HepG2 (cell line): Measurements from ENCODE around the gene SF3B2. TPM values are rescaled to one million over a fixed set of nuclear protein-coding genes. Genes with fewer than 3 reads are reported as not detected.

ENCODE experiments used
- ATAC-seq: fragments of 200-7000 bp; cut with Tn5 transposase; 3 replicates; pipeline ENCODE4 v1.9.1; 2020; ENCODE audit warnings: mild to moderate bottlenecking, moderate library complexity
- BruUV-seq: library from RNA; stranded (reverse); fragments of 400-500 nt; replicated peaks from 2 replicates; lab custom pipeline; 2021; lab: Mats Ljungman, UMichigan
- CTCF ChIA-PET: fragments of 300-600 bp; formaldehyde crosslinking; extraction: SDS; loops from one replicate; lab custom pipeline; 2021; ENCODE audit warnings: low total read pairs, inconsistent platforms, low intra/inter-chr PET ratio; lab: Yijun Ruan, JAX
- POLR2A ChIA-PET: fragments of 350-600 bp; sonication (Branson Sonifier 250); formaldehyde crosslinking; loops from one replicate; lab custom pipeline; 2020; ENCODE audit warnings: antibody characterized with exemption, inconsistent platforms; lab: Yijun Ruan, JAX
- DNase-seq: peaks from one replicate; pipeline ENCODE4 v3.0.0-alpha.2; 2015; ENCODE audit warnings: low spot score
- FAIRE-seq: peaks from 3 replicates; lab custom pipeline; 2011; peaks lifted over from hg19 to GRCh38; lab: Jason Lieb, UNC
- H2AFZ ChIP-seq: one replicate; pipeline ENCODE4 v1.6.1; 2011; ENCODE audit warnings: low read length, inconsistent platforms
- H3K27ac ChIP-seq: fragments of 300-600 bp; 3 replicates; pipeline ENCODE4 v1.8.0; 2011; ENCODE audit warnings: mixed run types, mild to moderate bottlenecking, mixed read lengths, low read length, inconsistent platforms; ENCODE audit not compliant: insufficient read depth; ENCODE audit errors: extremely low read length
- H3K27me3 ChIP-seq, 2 experiments: fragments of 200-600 bp in 1 of 2; 2 replicates in 1 of 2; 3 replicates in 1 of 2; pipeline versions ENCODE4 v1.6.0 to v1.8.0; 2011; ENCODE audit warnings: low read length in 2 of 2, mild to moderate bottlenecking in 2 of 2, moderate library complexity in 2 of 2, inconsistent platforms in 1 of 2; ENCODE audit not compliant: insufficient read depth in 2 of 2, control insufficient read depth in 1 of 2
- H3K36me3 ChIP-seq, 2 experiments: fragments of 200-600 bp in 1 of 2; replicated peaks in 1 of 2; 2 replicates in 1 of 2; 3 replicates in 1 of 2; pipeline versions ENCODE4 v1.5.1 to v1.8.0; 2011; ENCODE audit warnings: low read length in 2 of 2, inconsistent platforms in 1 of 2; ENCODE audit not compliant: insufficient read depth in 2 of 2, control insufficient read depth in 1 of 2
- H3K4me1 ChIP-seq: 2 replicates; pipeline ENCODE4 v1.5.1; 2012; ENCODE audit warnings: low read length, inconsistent platforms; ENCODE audit not compliant: insufficient read depth
- H3K4me2 ChIP-seq: 2 replicates; pipeline ENCODE4 v1.6.0; 2011; ENCODE audit warnings: low read depth, low read length, inconsistent platforms
- H3K4me3 ChIP-seq, 3 experiments: fragments of 200-600 bp in 1 of 3; sonication (generic), shearing (Covaris generic) in 1 of 3; replicated peaks in 1 of 3; 2 replicates each; pipeline ENCODE4 v1.5.1; 2011 to 2016; ENCODE audit warnings: low read length in 3 of 3, inconsistent platforms in 2 of 3, low read depth in 2 of 3, mild to moderate bottlenecking in 2 of 3, control low read depth in 1 of 3, mixed read lengths in 1 of 3; ENCODE audit not compliant: insufficient read depth in 1 of 3
- H3K79me2 ChIP-seq: one replicate; pipeline ENCODE4 v1.6.1; 2011; ENCODE audit warnings: low read length, inconsistent platforms; ENCODE audit not compliant: insufficient read depth
- H3K9ac ChIP-seq: 2 replicates; pipeline ENCODE4 v1.6.0; 2011; ENCODE audit warnings: mild to moderate bottlenecking, low read depth, low read length, inconsistent platforms; ENCODE audit not compliant: insufficient read depth
- H3K9me3 ChIP-seq: 2 replicates; pipeline ENCODE4 v1.5.1; 2012; ENCODE audit warnings: mild to moderate bottlenecking, low read length
- H4K20me1 ChIP-seq: 2 replicates; pipeline ENCODE4 v1.6.0; 2011; ENCODE audit warnings: inconsistent platforms, mild to moderate bottlenecking, low read length, moderate library complexity; ENCODE audit not compliant: insufficient read depth
- KDM5B ChIP-seq: sonication (generic); formaldehyde crosslinking; IDR thresholded peaks from 2 replicates; pipeline ENCODE4 v1.4.0; 2020; ENCODE audit warnings: missing genetic modification reagents, mild to moderate bottlenecking, borderline replicate concordance
- NFYC ChIP-seq: IDR thresholded peaks from 2 replicates; pipeline ENCODE4 v1.6.1; 2016; ENCODE audit warnings: missing genetic modification reagents, missing compliant biosample characterization
- PHF20 ChIP-seq: sonication (generic); formaldehyde crosslinking; IDR thresholded peaks from 2 replicates; pipeline ENCODE4 v1.5.0; 2020; ENCODE audit warnings: mild to moderate bottlenecking, missing genetic modification reagents
- REST ChIP-seq, 2 experiments: IDR thresholded peaks; 2 replicates each; pipeline ENCODE4 v1.6.1; 2011 to 2012; ENCODE audit warnings: low read length in 2 of 2, borderline replicate concordance in 1 of 2, low read depth in 1 of 2, mild to moderate bottlenecking in 1 of 2, moderate library complexity in 1 of 2
- ZNF430 ChIP-seq: sonication (generic); formaldehyde crosslinking; IDR thresholded peaks from 2 replicates; pipeline ENCODE4 v1.9.0; 2021; ENCODE audit warnings: mild to moderate bottlenecking, missing genetic modification reagents
- ZNF598 ChIP-seq: sonication (generic); formaldehyde crosslinking; IDR thresholded peaks from 2 replicates; pipeline ENCODE4 v1.5.1; 2020; ENCODE audit warnings: mild to moderate bottlenecking, missing genetic modification reagents, borderline replicate concordance
- ZSCAN22 ChIP-seq: sonication (generic); formaldehyde crosslinking; IDR thresholded peaks from 2 replicates; pipeline ENCODE4 v1.4.0; 2020; ENCODE audit warnings: mild to moderate bottlenecking, missing genetic modification reagents
- WGBS: methylation state at CpG from one replicate; pipeline ENCODE4 v1.1.6; 2017; ENCODE audit warnings: low lambda C conversion rate; 5-methylcytosine and 5-hydroxymethylcytosine counted together
- in situ Hi-C: cut with HindIII; loops from 2 replicates; pipeline ENCODE4 v1.10.0; 2017; ENCODE audit warnings: low pct_unique_long_range_greater_than_20kb; ENCODE audit not compliant: extremely low pct_ligation_motif_present
- intact Hi-C: fragments of 100-400 bp; cut with micrococcal nuclease; formaldehyde crosslinking; loops from one replicate; pipeline ENCODE4 v1.10.0; 2022; ENCODE audit not compliant: unreplicated experiment
- polyA plus RNA-seq, 8 experiments: library from polyadenylated mRNA; depleted of rRNA in 3 of 8; stranded (reverse) in 7 of 8; unstranded in 1 of 8; fragments of >200 nt; fragmentation: Illumina TruSeq in 4 of 8; extraction: Trizol in 4 of 8; gene quantifications; 2 replicates each; pipeline versions ENCODE4 v1.2.1 to v1.2.3, GENCODE V29; 2011 to 2016; ENCODE audit warnings: low read depth in 4 of 8, missing spikeins in 1 of 8, mixed read lengths in 1 of 8; ENCODE audit not compliant: insufficient read depth in 1 of 8
- total RNA-seq, 5 experiments: library from RNA; depleted of rRNA; stranded (reverse); fragments of >200 nt; fragmentation: Illumina TruSeq; extraction: Trizol; gene quantifications; 2 replicates each; pipeline ENCODE4 v1.2.3, GENCODE V29; 2016; ENCODE audit warnings: low read depth in 1 of 5

The SF3B2 gene
- total and polyA plus RNA-seq, 2 of the 13 experiments (the other 11 are each of a cell fraction or from before 2014, with no cell fraction given), result 70.4 to 153 TPM

GRCh38 chr11:66055021-66055420 lies 2.9 kb downstream of the SF3B2 start:
- in situ Hi-C loops, result no loop called here
- POLR2A ChIA-PET, result interaction anchor here (4.8 kb wide), 1 partner anchor 14 kb away, joined by 40 read pairs; the partner anchor contains the start of gene PACS1
- peaks cover 40% of the 10 kb centered on the region for H3K4me1 ChIP-seq
- no peaks in the 10 kb centered on the region for H4K20me1 ChIP-seq
- ATAC-seq (no peak), DNase-seq (no peak), FAIRE-seq (no peak)
- H3K4me3 ChIP-seq, result no peak overlapping the region
- TF ChIP-seq ZSCAN22 (CRISPR knock-in tag), result no peak
- no peak for TF ChIP-seq PHF20 (CRISPR knock-in tag)
- TF ChIP-seq ZNF430 (CRISPR knock-in tag), result no peak
- no peak for TF ChIP-seq ZNF598 (CRISPR knock-in tag)
- TF ChIP-seq NFYC (CRISPR knock-in tag), result no peak
- TF ChIP-seq REST (IDR thresholded peaks at IDR 0.05; ENCODE audit: borderline replicate concordance in 1 of 2, low read depth in 1 of 2, low read length in 2 of 2), result no peak
- TF ChIP-seq KDM5B (CRISPR knock-in tag), result no peak
- H2AFZ ChIP-seq, result no peak overlapping the region
- BruUV-seq, result no TSS peak
- peaks cover 24% of the 10 kb centered on the region for H3K79me2 ChIP-seq
- CTCF ChIA-PET, result no interaction called here
- H3K9ac ChIP-seq, result no peak overlapping the region
- peaks cover 28 to 50% of the 10 kb centered on the region in 2 experiments for H3K36me3 ChIP-seq
- H3K4me2 ChIP-seq, result no peak overlapping the region
- H3K9me3 ChIP-seq, result no peaks in the 10 kb centered on the region
- 96% methylated on average over 7 of the region's 7 CpGs for WGBS
- intact Hi-C loops, result no loop called here
- H3K27me3 ChIP-seq, result peaks cover 0 to under 1% of the 10 kb centered on the region in 2 experiments; a peak in 1 of 5 replicates
- H3K27ac ChIP-seq, result no peak overlapping the region
